GM21526 (cell line): Measurements from ENCODE around the gene NCKAP5.
"Not testable (repeated sequence)": the region's sequence is repeated elsewhere in the genome, so short reads cannot be mapped to it uniquely, and the experiment has no call there.

Experiments used
- ATAC-seq: cut with Tn5 transposase; IDR thresholded peaks from one replicate; pipeline ENCODE4 v1.9.1; 2021; ENCODE audit warnings: moderate library complexity; ENCODE audit not compliant: unreplicated experiment, low FRiP score

The NCKAP5 gene

GRCh38 chr2:133476286-133476685 is 92.0 kb downstream of the NCKAP5 start:
- no peak for ATAC-seq

GRCh38 chr2:133475610-133476009 is 92.7 kb downstream of the NCKAP5 start:
- ATAC-seq: no peak

- not testable (repeated sequence) for ATAC-seq
These were observed 97.8 kb downstream of the NCKAP5 start for GRCh38 chr2:133470446-133470845.

- ATAC-seq: no peak
These were observed 105.5 kb downstream of the NCKAP5 start for GRCh38 chr2:133462811-133463210.

- no peak for ATAC-seq
These were observed 106.8 kb downstream of the NCKAP5 start for GRCh38 chr2:133461484-133461883.

GRCh38 chr2:133459590-133459989 is 108.7 kb downstream of the NCKAP5 start:
- no peak for ATAC-seq

GRCh38 chr2:133458280-133458679 is 110.0 kb downstream of the NCKAP5 start:
- no peak for ATAC-seq

- no peak for ATAC-seq
These were observed 110.4 kb downstream of the NCKAP5 start for GRCh38 chr2:133457861-133458260.

GRCh38 chr2:133456971-133457370 is 111.3 kb downstream of the NCKAP5 start:
- no peak for ATAC-seq

- ATAC-seq: no peak
These were observed 112.1 kb downstream of the NCKAP5 start for GRCh38 chr2:133456156-133456555.

GRCh38 chr2:133453032-133453431 is 115.2 kb downstream of the NCKAP5 start:
- ATAC-seq: no peak

- ATAC-seq: no peak
These were observed 115.7 kb downstream of the NCKAP5 start for GRCh38 chr2:133452583-133452982.

- no peak for ATAC-seq
These were observed 116.1 kb downstream of the NCKAP5 start for GRCh38 chr2:133452146-133452545.

- ATAC-seq: no peak
These were observed 120.1 kb downstream of the NCKAP5 start for GRCh38 chr2:133448195-133448594.

- no peak for ATAC-seq
These were observed 121.0 kb downstream of the NCKAP5 start for GRCh38 chr2:133447303-133447702.

GRCh38 chr2:133444465-133444864 is 123.8 kb downstream of the NCKAP5 start:
- ATAC-seq: no peak

GRCh38 chr2:133442393-133442792 is 125.9 kb downstream of the NCKAP5 start:
- ATAC-seq: no peak

GRCh38 chr2:133439565-133439920 is 128.7 kb downstream of the NCKAP5 start:
- no peak for ATAC-seq

GRCh38 chr2:133438848-133439564 is 129.3 kb downstream of the NCKAP5 start:
- no peak for ATAC-seq

- no peak for ATAC-seq
These were observed 130.2 kb downstream of the NCKAP5 start for GRCh38 chr2:133438026-133438425.

- ATAC-seq: no peak
These were observed 130.8 kb downstream of the NCKAP5 start for GRCh38 chr2:133437492-133437891.

GRCh38 chr2:133434959-133435668 is 133.1 kb downstream of the NCKAP5 start:
- no peak for ATAC-seq
